Mucosa of stomach (tissue), 1 donor: ENCODE measurements around the gene STON1.
"Not testable (repeated sequence)": the region's sequence is repeated elsewhere in the genome, so short reads cannot be mapped to it uniquely, and the experiment has no call there.

Source experiments
- H3K27me3 ChIP-seq: one replicate; pipeline ENCODE4 v1.7.0; 2013; ENCODE audit warnings: mild to moderate bottlenecking, low read length; ENCODE audit not compliant: control insufficient read depth, insufficient read depth
- H3K36me3 ChIP-seq: one replicate; pipeline ENCODE4 v1.7.0; 2013; ENCODE audit warnings: low read length; ENCODE audit not compliant: control insufficient read depth, insufficient read depth
- H3K4me1 ChIP-seq: one replicate; pipeline ENCODE4 v1.7.0; 2013; ENCODE audit warnings: mild to moderate bottlenecking, low read length; ENCODE audit not compliant: control insufficient read depth, insufficient read depth
- H3K4me3 ChIP-seq: one replicate; pipeline ENCODE4 v1.7.0; 2013; ENCODE audit warnings: low read length
- H3K9ac ChIP-seq: one replicate; pipeline ENCODE4 v1.7.0; 2013; ENCODE audit warnings: mild to moderate bottlenecking, low read length, moderate library complexity
- H3K9me3 ChIP-seq: one replicate; pipeline ENCODE4 v1.7.0; 2013; ENCODE audit warnings: mild to moderate bottlenecking, low read length, moderate library complexity; ENCODE audit not compliant: control insufficient read depth
- donor health status: Pancreatic carcinoma.

STON1 gene

GRCh38 chr2:48532174-48532573, 2.2 kb downstream of the STON1 start:
- Histone ChIP-seq H3K9me3 (no peaks in the 10 kb centered on the region), H3K27me3 (no peaks in the 10 kb centered on the region), H3K9ac (no peak overlapping the region), H3K36me3 (no peaks in the 10 kb centered on the region), H3K4me3 (no peak overlapping the region), H3K4me1 (peaks cover 8% of the 10 kb centered on the region)

DNA sequence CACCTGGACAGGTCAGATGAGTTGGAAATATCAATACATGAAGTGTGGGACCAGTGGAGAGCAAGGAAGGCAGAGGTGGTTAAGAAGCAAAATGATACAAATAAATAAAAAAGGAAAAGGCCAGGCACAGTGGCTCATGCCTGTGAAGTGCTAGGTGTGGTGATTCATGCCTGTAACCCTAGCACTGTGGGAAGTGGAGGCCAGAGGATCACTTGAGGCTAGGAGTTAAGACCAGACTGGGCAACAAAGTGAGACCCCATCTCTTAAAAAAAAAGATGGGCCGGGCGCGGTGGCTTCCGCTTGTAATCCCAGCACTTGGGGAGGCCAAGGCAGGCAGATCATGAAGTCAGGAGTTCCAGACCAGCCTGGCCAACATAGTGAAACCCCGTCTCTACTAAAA, 2.9 kb downstream of the STON1 start:
- no peaks in the 10 kb centered on the region for H3K36me3 ChIP-seq
- no peak overlapping the region for H3K9ac ChIP-seq
- H3K4me3 ChIP-seq: no peak overlapping the region
- H3K4me1 ChIP-seq: peaks cover 8% of the 10 kb centered on the region
- no peaks in the 10 kb centered on the region for H3K27me3 ChIP-seq
- H3K9me3 ChIP-seq: no peaks in the 10 kb centered on the region

DNA sequence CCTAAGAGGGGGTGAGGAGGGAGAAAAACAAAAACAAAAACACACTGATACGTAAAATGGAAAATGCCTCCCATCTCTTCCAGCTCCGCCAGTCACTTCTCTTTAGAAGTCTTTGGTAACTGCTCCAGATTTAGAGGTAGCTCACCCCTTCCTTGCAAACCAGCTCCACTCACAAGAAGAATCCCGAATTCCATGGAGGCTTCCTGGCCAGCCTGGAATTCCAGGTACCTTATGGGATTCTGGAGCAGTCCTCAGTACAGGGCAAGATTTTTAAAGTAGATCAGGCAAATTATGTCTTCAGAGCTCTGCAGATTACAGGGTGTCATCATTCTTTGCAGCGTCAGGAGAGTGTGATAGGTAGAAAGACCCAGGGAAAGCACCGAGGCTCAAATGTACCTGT, 4.8 kb downstream of the STON1 start:
- Histone ChIP-seq H3K9me3 (no peaks in the 10 kb centered on the region), H3K4me3 (no peak overlapping the region), H3K9ac (no peak overlapping the region), H3K27me3 (no peaks in the 10 kb centered on the region), H3K36me3 (no peaks in the 10 kb centered on the region), H3K4me1 (peaks cover 8% of the 10 kb centered on the region)

GRCh38 chr2:48540237-48540935, 10.4 kb downstream of the STON1 start:
- Histone ChIP-seq H3K27me3 (no peaks in the 10 kb centered on the region), H3K9me3 (no peaks in the 10 kb centered on the region), H3K4me3 (no peak overlapping the region), H3K9ac (no peak overlapping the region), H3K4me1 (no peaks in the 10 kb centered on the region), H3K36me3 (no peaks in the 10 kb centered on the region)

- no peaks in the 10 kb centered on the region for H3K4me1 ChIP-seq
- H3K36me3 ChIP-seq: no peaks in the 10 kb centered on the region
- H3K9me3 ChIP-seq: no peaks in the 10 kb centered on the region
- H3K27me3 ChIP-seq: no peaks in the 10 kb centered on the region
- no peak overlapping the region for H3K4me3 ChIP-seq
- H3K9ac ChIP-seq: no peak overlapping the region
These were observed 11.9 kb downstream of the STON1 start for GRCh38 chr2:48541666-48542389.

GRCh38 chr2:48543895-48544294, 13.9 kb downstream of the STON1 start:
- H3K9me3 ChIP-seq: no peaks in the 10 kb centered on the region
- no peak overlapping the region for H3K4me3 ChIP-seq
- no peaks in the 10 kb centered on the region for H3K36me3 ChIP-seq
- H3K4me1 ChIP-seq: no peaks in the 10 kb centered on the region
- no peaks in the 10 kb centered on the region for H3K27me3 ChIP-seq
- no peak overlapping the region for H3K9ac ChIP-seq

DNA sequence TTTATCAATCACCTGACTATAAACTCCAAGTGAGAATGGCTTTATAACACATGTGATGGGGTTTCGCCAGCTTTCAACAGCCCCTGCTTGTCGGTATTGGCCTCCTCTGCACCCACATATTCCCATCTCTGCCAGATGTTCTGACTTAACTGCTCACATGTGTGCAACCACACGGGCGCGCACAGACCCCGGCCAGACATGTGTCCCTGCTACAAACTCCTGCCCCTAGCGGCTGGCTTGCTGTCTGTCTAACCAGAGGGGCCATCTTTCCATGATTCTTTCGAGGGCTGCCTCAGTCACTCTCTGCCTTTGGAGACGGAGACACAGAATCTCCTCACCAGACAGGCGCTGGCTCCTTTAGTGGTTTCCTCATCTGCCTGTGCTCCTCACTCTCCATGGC, 15.3 kb downstream of the STON1 start:
- Histone ChIP-seq H3K4me3 (no peak overlapping the region), H3K4me1 (peaks cover 5% of the 10 kb centered on the region), H3K27me3 (no peaks in the 10 kb centered on the region), H3K9me3 (no peaks in the 10 kb centered on the region), H3K9ac (no peak overlapping the region), H3K36me3 (no peaks in the 10 kb centered on the region)

- no peaks in the 10 kb centered on the region for H3K9me3 ChIP-seq
- peaks cover 5% of the 10 kb centered on the region for H3K4me1 ChIP-seq
- H3K36me3 ChIP-seq: no peaks in the 10 kb centered on the region
- H3K4me3 ChIP-seq: no peak overlapping the region
- H3K27me3 ChIP-seq: no peaks in the 10 kb centered on the region
- no peak overlapping the region for H3K9ac ChIP-seq
These were observed 18.9 kb downstream of the STON1 start for GRCh38 chr2:48548840-48549239.

- Histone ChIP-seq H3K4me1 (peaks cover 5% of the 10 kb centered on the region), H3K4me3 (no peak overlapping the region), H3K9ac (no peak overlapping the region), H3K27me3 (no peaks in the 10 kb centered on the region), H3K9me3 (no peaks in the 10 kb centered on the region), H3K36me3 (no peaks in the 10 kb centered on the region)
These were observed 20.0 kb downstream of the STON1 start for GRCh38 chr2:48549972-48550371.

GRCh38 chr2:48551548-48551947, 21.6 kb downstream of the STON1 start:
- Histone ChIP-seq H3K27me3 (no peaks in the 10 kb centered on the region), H3K9ac (no peak overlapping the region), H3K4me3 (no peak overlapping the region), H3K9me3 (no peaks in the 10 kb centered on the region), H3K4me1 (peaks cover 5% of the 10 kb centered on the region), H3K36me3 (no peaks in the 10 kb centered on the region)

GRCh38 chr2:48555071-48555470, 25.1 kb downstream of the STON1 start:
- H3K36me3 ChIP-seq, H3K9ac ChIP-seq, H3K4me3 ChIP-seq, H3K9me3 ChIP-seq, H3K4me1 ChIP-seq, H3K27me3 ChIP-seq: not testable (repeated sequence)

DNA sequence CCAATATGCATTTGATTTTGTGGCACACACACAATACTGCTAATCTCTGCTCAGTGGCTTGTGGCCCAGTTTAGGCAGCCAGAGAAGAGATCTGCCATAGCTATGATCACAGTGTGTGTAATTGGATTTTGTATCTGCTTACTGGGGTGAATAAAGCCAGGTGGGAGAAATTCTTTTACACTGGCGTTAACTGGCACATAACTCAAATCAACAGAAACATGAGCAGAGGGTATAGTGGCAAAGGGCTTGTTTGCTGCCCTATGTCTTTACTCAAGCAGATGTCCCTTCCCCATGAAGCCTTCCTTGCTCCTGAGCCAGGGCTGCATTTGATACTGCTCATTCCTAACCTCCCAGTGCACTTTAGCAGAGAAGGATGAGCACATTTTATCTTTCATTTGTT, 28.5 kb downstream of the STON1 start:
- Histone ChIP-seq H3K9ac (no peak overlapping the region), H3K4me1 (no peaks in the 10 kb centered on the region), H3K36me3 (no peaks in the 10 kb centered on the region), H3K27me3 (no peaks in the 10 kb centered on the region), H3K9me3 (no peaks in the 10 kb centered on the region), H3K4me3 (no peak overlapping the region)
